HG03280 (cell line): ENCODE results near the gene WRNIP1.
A peak's percentile ranks its signal among the peaks of the same experiment; 100 is the strongest.
"Not testable (repeated sequence)": the region's sequence is repeated elsewhere in the genome, so short reads cannot be mapped to it uniquely, and the experiment has no call there.

Experiments
- ATAC-seq: cut with Tn5 transposase; IDR thresholded peaks from one replicate; pipeline ENCODE4 v1.9.1; 2021; ENCODE audit warnings: mild to moderate bottlenecking, moderate library complexity; ENCODE audit not compliant: unreplicated experiment

The WRNIP1 gene

DNA sequence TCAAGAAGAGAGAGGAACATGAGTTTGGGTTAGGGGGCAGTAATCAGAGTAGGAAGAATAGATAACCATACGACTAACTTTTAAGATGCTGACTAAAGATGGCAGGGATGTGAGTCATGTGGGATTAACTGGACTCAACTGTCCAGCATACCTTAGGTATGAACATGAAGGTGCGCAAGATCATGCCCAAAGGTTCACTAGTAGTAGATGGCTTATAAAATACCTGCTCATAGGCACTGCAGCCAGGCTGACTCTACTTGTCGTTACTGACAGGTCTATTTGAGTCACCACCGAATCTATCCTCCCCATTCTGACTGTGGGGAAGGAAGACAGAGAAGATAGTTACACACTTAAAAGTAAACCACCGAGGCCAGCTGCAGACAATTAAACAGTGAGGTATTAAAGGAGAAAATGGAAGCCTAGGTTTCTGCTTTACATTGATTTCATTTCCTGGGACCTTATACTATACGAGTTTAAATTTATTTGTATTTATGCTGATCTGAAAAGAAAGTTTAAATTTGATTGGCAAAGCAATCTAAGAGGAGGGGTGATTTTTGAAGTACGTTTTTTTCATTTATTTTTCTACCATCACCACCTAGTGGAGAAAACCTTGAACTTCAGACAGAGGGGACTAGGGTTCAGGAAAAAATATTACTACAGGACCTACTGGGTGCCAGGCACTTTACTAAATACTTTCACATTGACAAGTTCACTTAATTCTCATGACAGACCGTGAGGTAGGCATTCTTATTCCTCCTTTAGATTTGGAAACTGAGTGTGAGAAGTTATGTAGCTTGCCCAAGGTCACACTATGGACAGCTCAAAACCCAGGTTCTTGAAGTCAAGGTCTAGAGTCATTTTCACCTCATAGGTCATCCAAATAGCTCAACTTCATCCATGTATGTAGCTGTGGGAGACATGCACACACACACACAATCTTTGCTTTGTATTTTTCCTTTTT, 4.0 kb upstream of the WRNIP1 start:
- ATAC-seq, result no peak

DNA sequence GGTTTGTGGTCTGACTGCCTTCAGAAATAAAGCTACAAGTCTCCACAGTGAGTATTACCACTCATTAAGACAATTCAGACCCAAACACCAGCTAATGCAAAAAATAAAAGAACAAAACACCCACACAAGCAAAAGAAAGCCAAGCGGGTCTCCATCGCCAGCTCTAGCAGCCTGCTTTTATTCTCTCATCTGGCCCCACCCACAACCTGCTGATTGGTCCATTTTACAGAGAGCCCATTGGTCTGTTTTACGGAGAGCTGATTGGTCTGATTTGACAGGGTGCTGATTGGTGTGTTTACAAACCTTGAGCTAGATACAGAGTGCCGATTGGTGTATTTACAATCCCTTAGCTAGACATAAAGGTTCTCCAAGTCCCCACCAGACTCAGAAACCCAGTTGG, 2.3 kb upstream of the WRNIP1 start:
- not testable (repeated sequence) for ATAC-seq

DNA sequence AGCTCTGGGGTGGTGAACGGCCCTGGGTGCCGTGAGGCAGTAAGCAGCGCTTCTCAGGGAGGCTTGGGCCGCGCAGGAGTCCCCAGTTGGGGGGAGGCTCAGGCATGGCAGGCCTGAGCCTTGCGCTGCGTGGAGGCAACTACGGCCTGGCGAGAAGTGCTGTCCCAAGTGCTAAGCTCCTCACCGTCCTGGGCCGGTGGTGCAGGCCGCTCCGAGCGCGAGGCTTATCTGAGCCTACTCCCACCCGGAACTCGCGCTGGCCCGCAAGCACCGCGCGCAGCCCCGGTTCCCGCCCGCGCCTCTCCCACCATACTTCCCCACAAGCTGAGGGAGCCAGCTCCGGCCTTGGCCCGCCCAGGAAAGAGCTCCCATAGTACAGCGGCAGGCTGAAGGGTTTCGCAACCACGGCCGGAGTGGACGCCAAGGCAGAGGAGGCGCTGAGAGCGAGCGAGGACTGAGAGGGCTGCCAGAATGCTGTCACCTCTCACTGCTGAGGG, 1.8 kb upstream of the WRNIP1 start:
- no peak for ATAC-seq

DNA sequence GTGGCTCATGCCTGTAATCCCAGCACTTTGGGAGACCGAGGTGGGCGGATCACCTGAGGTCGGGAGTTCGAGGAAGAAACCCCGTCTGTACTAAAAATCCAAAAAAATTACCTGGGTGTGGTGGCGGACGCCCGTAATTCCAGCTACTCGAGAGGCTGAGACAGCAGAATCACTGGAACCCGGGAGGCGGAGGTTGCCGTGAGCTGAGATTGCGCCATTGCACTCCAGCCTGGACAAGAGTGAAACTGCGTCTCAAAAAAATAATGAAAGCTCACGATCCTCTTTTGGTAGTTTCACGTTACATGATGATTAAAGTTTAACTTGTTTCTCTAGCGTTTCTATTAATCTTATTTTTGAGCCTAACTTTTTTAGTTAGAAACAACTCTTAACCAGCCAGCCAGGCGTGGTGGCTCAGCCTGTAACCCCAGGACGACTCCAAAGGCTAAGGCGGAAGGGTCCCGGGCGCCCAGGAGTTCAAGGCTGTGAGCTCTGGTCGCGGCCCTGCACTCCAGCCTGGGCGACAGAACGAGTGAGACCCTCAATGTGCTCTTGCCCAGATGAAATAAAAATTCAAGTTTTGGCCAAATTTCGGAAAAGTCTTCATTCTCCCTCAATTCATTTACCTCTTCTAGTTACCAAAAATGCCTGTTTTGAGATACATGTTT, 1.2 kb upstream of the WRNIP1 start:
- no peak for ATAC-seq

DNA sequence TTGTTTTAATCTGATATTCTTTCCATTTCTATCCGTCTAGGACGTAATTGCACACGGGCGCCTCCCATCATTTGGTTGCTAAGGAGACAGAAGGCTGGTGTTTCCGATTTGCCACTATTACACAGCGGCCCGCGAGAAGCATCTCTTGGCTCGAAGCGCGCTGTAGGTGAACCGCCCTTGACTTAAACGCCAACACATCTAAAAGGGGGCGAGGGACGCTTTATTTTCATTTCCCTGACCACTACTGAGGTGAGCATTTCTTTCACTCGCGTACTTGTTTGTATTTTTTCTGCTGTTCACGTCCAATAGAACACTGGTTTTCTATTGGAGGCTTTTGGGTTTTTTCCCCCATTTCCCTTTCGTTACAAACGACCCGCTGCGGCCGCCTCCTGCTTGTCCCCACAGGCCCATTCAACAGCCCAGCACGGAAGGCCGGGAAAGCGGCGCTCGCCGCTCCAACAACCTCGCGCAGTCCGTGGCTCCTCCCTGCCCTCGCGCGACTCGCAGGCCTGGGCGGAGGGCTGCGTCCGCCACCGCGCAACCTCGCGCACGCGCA, 505 bp upstream of the WRNIP1 start:
- ATAC-seq, result peak; percentile 54

DNA sequence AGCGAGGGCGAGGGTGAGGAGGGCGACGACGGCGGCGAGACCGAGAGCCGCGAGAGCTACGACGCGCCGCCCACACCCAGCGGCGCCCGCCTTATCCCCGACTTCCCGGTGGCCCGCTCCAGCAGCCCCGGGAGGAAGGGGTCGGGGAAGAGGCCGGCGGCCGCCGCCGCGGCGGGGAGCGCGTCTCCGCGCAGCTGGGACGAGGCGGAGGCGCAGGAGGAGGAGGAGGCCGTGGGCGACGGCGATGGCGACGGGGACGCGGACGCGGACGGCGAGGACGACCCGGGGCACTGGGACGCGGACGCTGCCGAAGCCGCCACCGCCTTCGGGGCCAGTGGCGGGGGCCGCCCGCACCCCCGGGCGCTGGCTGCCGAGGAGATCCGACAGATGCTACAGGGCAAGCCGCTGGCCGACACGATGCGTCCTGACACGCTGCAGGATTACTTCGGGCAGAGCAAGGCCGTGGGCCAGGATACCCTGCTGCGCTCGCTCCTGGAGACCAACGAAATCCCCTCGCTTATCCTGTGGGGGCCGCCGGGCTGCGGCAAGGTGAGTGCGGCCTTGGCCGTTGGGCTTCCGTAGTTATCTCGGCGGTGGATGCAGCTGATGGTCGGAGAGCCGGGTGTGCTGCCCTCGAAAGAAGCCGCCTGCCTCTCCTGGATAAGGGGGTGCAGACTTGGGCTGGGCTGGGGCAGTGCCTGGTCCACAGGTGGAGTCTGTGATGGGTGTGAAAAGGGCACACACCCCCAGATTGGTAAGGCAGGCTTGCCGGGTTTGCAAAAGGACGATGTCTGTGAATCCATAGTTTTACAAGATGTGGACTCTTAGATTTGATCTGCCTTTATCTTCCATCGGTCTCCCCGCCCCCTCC, 938 bp downstream of the WRNIP1 start:
- ATAC-seq, result peak; percentile 32

DNA sequence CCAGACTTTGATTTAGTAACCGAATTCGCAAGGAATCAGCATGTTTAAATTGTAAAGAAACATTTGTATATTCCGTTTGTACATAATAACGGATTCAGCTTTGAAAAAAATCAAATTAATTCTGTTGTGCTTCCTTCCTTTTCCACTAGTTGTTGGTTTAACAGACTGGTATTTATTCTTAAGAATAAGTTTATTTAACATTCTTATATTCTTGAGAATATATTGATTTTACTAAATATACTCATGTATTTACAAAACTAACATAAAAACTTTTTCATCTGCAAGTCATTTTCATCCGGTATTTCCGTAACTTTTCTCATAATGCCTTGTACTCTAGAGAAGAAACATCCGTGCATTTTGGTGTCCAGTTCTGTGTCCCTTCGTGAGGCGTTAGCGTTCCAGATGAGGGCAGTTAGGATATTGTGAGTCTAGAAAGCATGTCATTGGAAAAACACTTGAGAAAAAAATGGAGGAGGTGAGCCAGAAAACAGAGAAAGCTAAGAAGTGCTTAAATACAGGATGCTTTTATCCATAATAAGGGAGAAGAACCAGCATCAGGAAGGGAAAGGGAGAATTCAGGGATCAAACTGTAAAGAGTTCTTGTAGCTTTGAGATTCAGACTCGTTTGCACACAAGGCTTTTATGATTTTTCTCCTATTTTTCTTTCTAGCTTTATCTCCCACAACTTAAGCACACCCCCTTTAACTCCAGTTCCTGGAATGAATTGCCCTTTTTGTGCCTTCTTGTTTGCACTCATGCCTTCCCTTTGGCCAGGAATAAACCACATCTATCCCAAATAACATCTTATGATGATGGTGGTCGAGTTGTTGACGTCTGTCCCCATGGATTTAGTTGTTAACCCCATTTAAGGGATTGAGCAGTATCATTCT, 1.8 kb downstream of the WRNIP1 start:
- no peak for ATAC-seq

DNA sequence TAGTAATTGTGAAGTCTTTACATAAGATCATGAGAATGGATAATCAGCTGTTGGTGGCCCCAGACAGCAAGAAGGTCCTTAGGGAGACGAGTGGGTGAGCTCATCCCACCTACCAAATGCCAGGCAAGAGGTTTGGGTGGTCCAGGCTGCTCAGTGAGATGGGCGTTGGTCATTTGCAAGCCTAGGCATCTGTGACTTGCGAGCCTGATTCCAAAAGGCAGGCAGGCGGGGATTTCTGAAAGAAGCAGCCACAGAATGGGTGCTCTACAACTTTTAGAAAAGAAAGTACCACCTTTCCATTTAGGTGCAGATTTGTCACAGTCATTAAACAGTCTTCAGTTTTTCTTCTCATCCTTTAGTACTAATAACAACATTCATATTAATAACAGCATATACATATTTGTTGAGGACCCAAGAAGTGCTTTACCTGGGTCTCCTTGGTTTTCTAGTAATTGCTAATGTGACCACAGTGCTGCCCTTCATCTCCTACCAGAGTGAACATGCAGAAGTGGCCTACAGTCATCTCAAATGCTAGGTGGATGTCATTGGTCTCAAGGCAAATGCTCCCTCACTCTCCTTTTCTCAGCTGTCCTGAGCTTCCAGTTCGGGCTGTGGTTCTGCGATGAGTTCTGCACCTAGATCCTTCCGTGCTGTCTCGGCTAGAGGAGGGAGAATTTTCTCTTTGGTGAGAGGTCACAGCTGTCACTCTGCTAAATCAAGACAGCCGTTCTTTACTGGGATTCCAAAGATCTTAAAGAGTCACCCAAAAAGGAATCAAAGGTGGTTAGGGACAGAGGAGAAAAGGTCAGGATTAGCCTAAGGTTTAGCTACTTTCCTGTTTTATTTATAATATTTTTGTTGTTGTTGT, 2.7 kb downstream of the WRNIP1 start:
- no peak for ATAC-seq

DNA sequence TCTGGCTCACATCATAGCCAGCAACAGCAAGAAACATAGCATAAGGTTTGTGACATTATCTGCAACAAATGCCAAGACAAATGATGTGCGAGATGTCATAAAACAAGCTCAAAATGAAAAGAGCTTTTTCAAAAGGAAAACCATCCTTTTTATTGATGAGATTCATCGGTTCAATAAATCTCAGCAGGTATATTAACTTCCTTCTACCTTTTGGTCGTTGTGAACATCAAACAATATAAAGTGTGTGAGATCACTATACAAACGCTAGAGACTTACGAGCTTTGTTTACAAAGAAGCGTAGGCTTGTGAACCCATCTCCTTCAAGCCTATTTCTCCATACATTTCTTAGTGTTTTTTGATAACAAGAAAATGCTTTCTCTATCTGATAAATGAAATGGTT, 3.5 kb downstream of the WRNIP1 start:
- ATAC-seq, result no peak

DNA sequence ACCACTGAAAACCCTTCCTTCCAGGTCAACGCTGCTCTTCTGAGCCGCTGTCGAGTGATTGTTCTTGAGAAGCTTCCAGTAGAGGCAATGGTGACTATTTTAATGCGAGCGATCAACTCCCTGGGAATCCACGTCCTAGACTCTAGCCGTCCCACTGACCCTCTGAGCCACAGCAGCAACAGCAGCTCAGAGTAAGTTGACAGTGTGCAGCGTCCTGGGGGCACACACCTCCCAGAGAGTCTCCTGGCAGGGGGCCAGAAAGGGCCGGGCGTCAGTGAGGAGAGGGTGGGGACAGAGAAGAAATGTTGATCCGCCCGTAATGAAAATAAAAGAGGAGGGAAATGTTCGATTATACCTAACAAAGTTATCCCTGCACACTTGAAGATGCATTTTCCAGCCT, 5.0 kb downstream of the WRNIP1 start:
- ATAC-seq, result no peak

DNA sequence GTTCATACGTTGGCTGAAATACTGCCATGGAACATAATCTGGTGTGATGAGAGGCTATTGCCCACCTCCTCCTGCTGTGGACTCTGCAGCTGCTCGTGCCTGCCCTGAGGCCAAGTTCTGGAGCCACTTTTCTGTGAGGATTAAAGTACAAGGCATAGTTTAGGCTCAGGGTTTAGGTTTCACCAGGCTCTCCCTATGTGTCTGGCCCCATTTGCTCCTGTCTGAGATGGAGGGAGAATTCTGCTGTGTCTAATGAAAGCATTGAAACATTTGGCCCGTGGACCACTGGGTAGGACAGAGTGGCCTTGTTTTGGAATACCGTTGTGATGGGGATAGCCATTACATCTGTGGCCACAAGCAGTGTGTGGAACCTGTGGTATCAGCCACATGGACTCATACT, 5.9 kb downstream of the WRNIP1 start:
- ATAC-seq, result no peak

DNA sequence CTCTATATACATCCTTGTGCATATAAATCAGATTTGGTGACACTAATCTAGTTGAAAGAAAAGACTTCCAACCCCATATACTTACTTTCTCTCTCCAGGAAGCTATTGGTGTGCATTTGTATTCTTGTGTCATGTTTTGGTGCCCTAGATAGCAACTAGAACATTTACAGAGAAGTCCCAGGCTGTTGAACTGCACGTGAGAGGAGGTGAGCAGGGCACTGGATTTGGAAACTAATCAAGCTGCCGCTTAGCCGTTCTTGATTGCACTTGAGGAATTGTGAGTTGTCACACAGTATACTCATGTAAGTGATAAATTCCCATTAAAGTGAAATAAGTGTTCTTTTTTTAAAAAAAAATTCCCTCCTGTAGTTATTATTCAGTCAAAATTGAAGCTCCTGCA, 7.6 kb downstream of the WRNIP1 start:
- no peak for ATAC-seq

DNA sequence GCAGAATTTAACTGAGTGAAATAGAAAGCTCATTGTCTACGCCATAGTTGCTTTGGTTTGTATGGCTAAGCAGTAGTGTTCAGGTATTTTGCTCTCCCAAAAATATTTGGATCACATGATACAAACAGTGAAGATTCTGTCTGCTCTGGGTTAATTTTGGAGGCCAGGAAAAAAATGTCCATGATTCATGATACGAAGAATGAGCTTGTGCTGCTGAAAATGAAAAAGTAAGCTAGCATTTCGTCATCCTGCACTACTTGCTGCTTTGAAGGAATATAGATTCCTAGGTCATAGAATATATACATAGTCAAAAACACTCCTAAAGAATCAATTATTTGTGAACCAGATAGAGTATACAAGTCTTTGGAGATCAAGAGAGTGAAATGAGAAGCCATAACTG, 8.3 kb downstream of the WRNIP1 start:
- no peak for ATAC-seq

DNA sequence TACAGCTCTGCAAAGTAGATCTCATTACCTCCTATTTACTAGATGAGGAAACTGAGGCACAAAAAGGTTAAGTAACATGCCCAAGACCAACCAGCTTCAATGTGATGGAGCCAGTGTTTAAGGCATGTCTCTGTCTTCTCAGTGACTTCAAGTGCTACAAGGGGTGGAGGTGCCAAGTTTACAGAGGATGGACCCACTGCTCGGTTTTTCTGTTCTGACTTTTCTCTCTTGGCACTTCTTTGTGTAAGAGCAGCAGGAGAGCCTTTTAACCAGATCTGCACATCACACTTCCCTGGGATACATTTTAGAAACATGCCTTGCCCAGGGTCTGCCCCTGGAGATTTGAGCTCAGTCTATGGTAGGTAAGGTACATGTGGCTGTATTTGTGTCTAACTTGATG, 9.8 kb downstream of the WRNIP1 start:
- no peak for ATAC-seq

DNA sequence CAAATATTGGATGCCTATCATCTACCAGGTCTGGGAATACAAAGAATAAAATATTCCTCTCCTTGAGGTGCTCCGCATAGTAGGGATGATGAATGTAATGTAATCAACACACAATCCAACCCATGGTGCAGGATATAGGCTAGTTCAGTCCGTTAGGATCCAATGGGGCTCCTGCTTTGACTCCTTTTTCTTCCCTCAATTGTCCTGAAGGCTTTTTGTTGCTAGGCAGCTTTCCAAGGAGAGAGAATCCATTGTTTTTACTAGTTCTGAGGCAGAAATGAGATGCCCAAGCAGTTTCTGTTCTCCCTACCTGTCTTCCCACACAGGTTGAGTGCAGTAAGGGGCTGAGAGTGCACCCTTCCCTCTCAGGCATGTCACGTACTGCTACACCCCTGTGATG, 12.1 kb downstream of the WRNIP1 start:
- ATAC-seq, result no peak

DNA sequence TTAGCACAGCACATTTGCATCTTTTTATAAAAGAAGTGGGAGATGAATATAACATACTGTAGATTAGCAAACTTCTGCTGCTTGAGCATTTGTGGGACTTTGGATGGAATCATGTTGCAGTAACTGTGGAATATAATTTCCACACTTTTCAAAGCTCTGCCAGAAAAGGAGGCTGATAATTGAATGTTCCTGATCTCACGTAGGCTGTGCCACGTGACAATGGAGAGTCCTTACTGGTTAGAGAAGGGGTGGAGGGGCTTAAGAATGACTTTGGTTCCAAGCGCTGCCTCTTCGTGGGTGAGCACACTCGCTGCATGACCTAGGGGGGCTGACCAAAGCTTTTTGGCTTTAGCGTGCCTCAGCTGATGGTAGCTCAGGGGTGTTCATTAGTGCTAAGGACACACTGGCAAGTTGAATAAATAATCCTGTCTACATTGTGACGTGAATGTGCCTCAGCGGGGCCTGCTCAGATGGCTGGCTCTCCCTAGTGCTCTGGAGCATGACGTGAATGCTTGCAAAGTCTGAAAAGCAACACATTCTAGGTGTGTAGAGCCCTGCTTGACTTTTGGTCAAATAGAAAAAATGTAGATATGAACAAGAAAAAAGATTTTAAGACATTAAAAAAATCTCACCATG, 15.0 kb downstream of the WRNIP1 start:
- ATAC-seq, result no peak

DNA sequence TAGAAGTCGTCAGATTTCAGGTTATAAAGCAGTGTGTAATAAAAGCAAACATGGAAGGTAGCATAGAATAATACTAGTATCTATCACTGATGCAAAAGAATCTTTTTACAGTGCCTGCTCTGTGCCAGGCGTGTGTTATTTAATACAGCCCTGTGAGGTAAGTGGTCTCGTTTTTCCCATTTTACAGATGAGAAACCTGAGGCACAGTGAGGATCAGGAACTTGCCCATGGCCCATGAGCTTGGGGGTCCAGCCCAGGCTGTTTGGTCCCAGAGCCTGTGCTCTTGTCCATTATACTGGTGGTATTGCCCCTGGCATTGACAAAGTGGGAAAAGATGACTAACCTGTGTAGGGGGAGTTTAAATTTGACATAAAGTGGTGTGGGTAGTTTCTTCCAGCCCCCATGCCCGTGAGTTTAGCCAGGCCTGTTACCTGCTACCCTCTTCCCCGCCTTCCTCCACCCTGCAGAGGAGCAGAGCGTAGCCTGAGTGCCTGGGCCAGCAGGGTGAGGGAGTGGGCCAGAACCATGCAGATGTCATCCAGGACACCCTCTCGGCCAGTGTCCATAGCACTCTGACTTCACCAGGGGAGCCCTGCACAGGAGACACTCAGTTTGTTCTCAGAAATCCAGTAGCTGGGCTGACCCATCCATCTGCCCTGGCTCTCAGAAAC, 16.6 kb downstream of the WRNIP1 start:
- ATAC-seq, result no peak

DNA sequence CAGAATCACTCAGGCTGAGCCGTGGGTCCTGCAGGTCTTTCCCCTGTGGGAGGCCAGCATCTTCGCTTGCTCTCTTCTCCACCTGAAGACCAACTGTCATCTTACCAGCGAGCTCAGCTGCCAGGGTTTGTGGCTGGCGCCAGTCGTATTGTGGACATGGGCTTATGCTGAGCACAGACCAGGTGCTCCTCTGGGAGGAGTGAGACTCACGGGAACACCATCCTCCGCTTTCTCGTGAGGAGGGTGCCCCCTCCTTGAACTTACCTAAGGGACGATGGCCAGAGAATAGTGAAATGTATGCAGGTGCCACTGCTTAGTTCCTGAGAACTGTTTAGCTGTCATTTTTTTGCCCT, 17.1 kb downstream of the WRNIP1 start:
- ATAC-seq, result no peak
